ENCODE measurements around the gene NUP93.

Gene NUP93

GRCh38 chr16:56729735-56730662 is at the start of gene NUP93:
Gene NUP93 (plus strand): TSS chr16:56730129. CDS start chr16:56748248, 18,119 bp downstream.
- ChIA-PET POLR2A (interaction anchor here (1.0 kb wide), 1 partner anchor 13 kb away, joined by 3 read pairs; no protein-coding TSS in a partner anchor), CTCF (interaction anchor here (0.7 kb wide), 1 partner anchor 23 kb away, joined by 3 read pairs; no protein-coding TSS in a partner anchor)
- Histone ChIP-seq H3K9me3 (ENCODE audit: control insufficient read depth, insufficient read depth, low read depth, low read length) (no peaks in the 10 kb centered on the region), H3K36me3 (ENCODE audit: control insufficient read depth in 2 of 2, insufficient read depth in 1 of 2, low read length in 2 of 2) (no peaks in the 10 kb centered on the region), H3K27ac (ENCODE audit: extremely low read depth, low read depth, low read length) (peak within 1 kb of the TSS; percentile 63; the same call in 1 of the 2 replicates), H3K4me3 (ENCODE audit: low read depth, low read length) (peak within 1 kb of the TSS; percentile 87), H3K4me1 (ENCODE audit: control insufficient read depth, insufficient read depth, low read length) (peaks cover 3% of the 10 kb centered on the region; the same call in 1 of the 2 replicates)
- no peak for TF ChIP-seq ZNF221 (tag by site-specific recombination; IDR thresholded peaks at IDR 0.05; ENCODE audit: borderline replicate concordance)
- TF ChIP-seq PRDM1 (tag by site-specific recombination; IDR thresholded peaks at IDR 0.05): no peak
- peak; percentile 65 for TF ChIP-seq SP2 (tag by site-specific recombination; IDR thresholded peaks at IDR 0.05)
- TF ChIP-seq ZBTB21 (tag by site-specific recombination; IDR thresholded peaks at IDR 0.05): no peak
- TF ChIP-seq ZNF510 (tag by site-specific recombination; IDR thresholded peaks at IDR 0.05; ENCODE audit: insufficient replicate concordance): no peak
- no peak for TF ChIP-seq BCL11A (tag by site-specific recombination; IDR thresholded peaks at IDR 0.05; ENCODE audit: low read depth)
- peak; percentile 40 for TF ChIP-seq ZBTB20 (tag by site-specific recombination; IDR thresholded peaks at IDR 0.05)
- TF ChIP-seq HOXD13 (CRISPR knock-in tag; IDR thresholded peaks at IDR 0.05; ENCODE audit: borderline replicate concordance): no peak
- TF ChIP-seq, protein P1, sequence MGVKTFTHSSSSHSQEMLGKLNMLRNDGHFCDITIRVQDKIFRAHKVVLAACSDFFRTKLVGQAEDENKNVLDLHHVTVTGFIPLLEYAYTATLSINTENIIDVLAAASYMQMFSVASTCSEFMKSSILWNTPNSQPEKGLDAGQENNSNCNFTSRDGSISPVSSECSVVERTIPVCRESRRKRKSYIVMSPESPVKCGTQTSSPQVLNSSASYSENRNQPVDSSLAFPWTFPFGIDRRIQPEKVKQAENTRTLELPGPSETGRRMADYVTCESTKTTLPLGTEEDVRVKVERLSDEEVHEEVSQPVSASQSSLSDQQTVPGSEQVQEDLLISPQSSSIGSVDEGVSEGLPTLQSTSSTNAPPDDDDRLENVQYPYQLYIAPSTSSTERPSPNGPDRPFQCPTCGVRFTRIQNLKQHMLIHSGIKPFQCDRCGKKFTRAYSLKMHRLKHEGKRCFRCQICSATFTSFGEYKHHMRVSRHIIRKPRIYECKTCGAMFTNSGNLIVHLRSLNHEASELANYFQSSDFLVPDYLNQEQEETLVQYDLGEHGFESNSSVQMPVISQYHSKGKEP (tag by site-specific recombination; IDR thresholded peaks at IDR 0.05): 0 out of 2 replicates have a peak, but pooled peaks have one; percentile 7
- no peak for TF ChIP-seq ZNF138 (tag by site-specific recombination; IDR thresholded peaks at IDR 0.05; ENCODE audit: borderline replicate concordance)
- TF ChIP-seq ZNF133 (tag by site-specific recombination; IDR thresholded peaks at IDR 0.05): 0 out of 2 replicates have a peak, but pooled peaks have one; percentile 15
- TF ChIP-seq ZNF837 (tag by site-specific recombination; IDR thresholded peaks at IDR 0.05): 0 out of 2 replicates have a peak, but pooled peaks have one; percentile 31
- TF ChIP-seq ZNF146 (tag by site-specific recombination; IDR thresholded peaks at IDR 0.05): no peak
- no peak for TF ChIP-seq ZSCAN4 (tag by site-specific recombination; IDR thresholded peaks at IDR 0.05)
- TF ChIP-seq PRDM2 (tag by site-specific recombination; IDR thresholded peaks at IDR 0.05; ENCODE audit: borderline replicate concordance): no peak
- peak; percentile 85 for TF ChIP-seq KLF1 (tag by site-specific recombination; IDR thresholded peaks at IDR 0.05)
- TF ChIP-seq ZNF335 (tag by site-specific recombination; conservative IDR thresholded peaks at IDR 0.05): peak; percentile 79
- TF ChIP-seq ZNF654 (tag by site-specific recombination; IDR thresholded peaks at IDR 0.05; ENCODE audit: low read depth): no peak
- TF ChIP-seq ZNF571 (tag by site-specific recombination; IDR thresholded peaks at IDR 0.05): no peak
- no peak for TF ChIP-seq ZNF670 (tag by site-specific recombination; IDR thresholded peaks at IDR 0.05; ENCODE audit: low read depth)
- peak; percentile 81 for TF ChIP-seq ZNF76 (tag by site-specific recombination; IDR thresholded peaks at IDR 0.05; ENCODE audit: borderline replicate concordance, low read depth)
- peak; percentile 30; the same call in 1 of the 2 replicates for TF ChIP-seq ZNF660 (tag by site-specific recombination; IDR thresholded peaks at IDR 0.05)
- no peak for TF ChIP-seq ZNF433 (tag by site-specific recombination; IDR thresholded peaks at IDR 0.05; ENCODE audit: low read depth)
- peak; percentile 67; the same call in 1 of the 2 replicates for TF ChIP-seq KLF7 (tag by site-specific recombination; IDR thresholded peaks at IDR 0.05; ENCODE audit: borderline replicate concordance)
- TF ChIP-seq, protein P2, sequence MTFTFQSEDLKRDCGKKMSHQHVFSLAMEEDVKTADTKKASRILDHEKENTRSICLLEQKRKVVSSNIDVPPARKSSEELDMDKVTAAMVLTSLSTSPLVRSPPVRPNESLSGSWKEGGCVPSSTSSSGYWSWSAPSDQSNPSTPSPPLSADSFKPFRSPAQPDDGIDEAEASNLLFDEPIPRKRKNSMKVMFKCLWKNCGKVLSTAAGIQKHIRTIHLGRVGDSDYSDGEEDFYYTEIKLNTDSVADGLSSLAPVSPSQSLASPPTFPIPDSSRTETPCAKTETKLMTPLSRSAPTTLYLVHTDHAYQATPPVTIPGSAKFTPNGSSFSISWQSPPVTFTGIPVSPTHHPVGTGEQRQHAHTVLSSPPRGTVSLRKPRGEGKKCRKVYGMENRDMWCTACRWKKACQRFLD (tag by site-specific recombination; IDR thresholded peaks at IDR 0.05): 0 out of 2 replicates have a peak, but pooled peaks have one; percentile 61
- TF ChIP-seq ZNF843 (tag by site-specific recombination; IDR thresholded peaks at IDR 0.05): peak; percentile 50; the same call in 1 of the 2 replicates

All from HEK293 (cell line).